ENCODE data around the gene ADGRD2.

GRCh38 chr9:124477648-124478285 is 27.5 kb downstream of the ADGRD2 start:
- TF ChIP-seq ZNF384 (IDR thresholded peaks at IDR 0.05) (no peak), FOXM1 (IDR thresholded peaks at IDR 0.05; ENCODE audit: borderline replicate concordance) (no peak)
